Transverse colon (tissue), 4 donors: ENCODE results near the gene PRPH2. TPM values are rescaled to one million over a fixed set of nuclear protein-coding genes. Genes with fewer than 3 reads are reported as not detected.
A peak's percentile ranks its signal among the peaks of the same experiment; 100 is the strongest.

Experiments used
- DNase-seq: peaks from one replicate; pipeline ENCODE4 v3.0.0-alpha.2; 2019
- H3K27ac ChIP-seq, 4 donors: fragments of 200-600 bp; sonication (generic); 2 replicates each; pipeline ENCODE4 v1.5.1; 2016 to 2018; ENCODE audit warnings: inconsistent platforms in 4 of 4
- H3K27me3 ChIP-seq: fragments of 200-600 bp; sonication (generic); 2 replicates; pipeline ENCODE4 v1.5.1; 2017; ENCODE audit warnings: inconsistent platforms
- H3K36me3 ChIP-seq, 4 donors: fragments of 200-600 bp; sonication (generic); 2 replicates each; pipeline ENCODE4 v1.5.1; 2017 to 2019; ENCODE audit warnings: inconsistent platforms in 4 of 4
- H3K4me1 ChIP-seq, 4 donors: fragments of 200-600 bp; sonication (generic); 2 replicates each; pipeline ENCODE4 v1.5.1; 2017 to 2020; ENCODE audit warnings: inconsistent platforms in 4 of 4
- H3K4me3 ChIP-seq, 4 donors: fragments of 200-600 bp; sonication (generic); 1 replicate in 1 of 4; 2 replicates in 3 of 4; pipeline versions ENCODE4 v1.5.1 to v1.6.1; 2017 to 2019; ENCODE audit warnings: inconsistent platforms in 4 of 4
- H3K9me3 ChIP-seq, 2 donors: fragments of 200-600 bp; sonication (generic); 2 replicates each; pipeline ENCODE4 v1.5.1; 2017 to 2019; ENCODE audit warnings: inconsistent platforms in 2 of 2
- EP300 ChIP-seq: sonication (generic); formaldehyde crosslinking; IDR thresholded peaks from one replicate; pipeline ENCODE4 v1.6.1; 2017; ENCODE audit warnings: antibody characterized with exemption, low read depth
- POLR2A ChIP-seq: fragments of 450-650 bp; IDR thresholded peaks from one replicate; pipeline ENCODE4 v1.6.1; 2016; ENCODE audit warnings: antibody characterized with exemption, mild to moderate bottlenecking, moderate library complexity
- POLR2AphosphoS5 ChIP-seq, 3 donors: sonication (generic); formaldehyde crosslinking; IDR thresholded peaks; one replicate each; pipeline ENCODE4 v1.6.1; 2016; ENCODE audit warnings: antibody characterized with exemption in 3 of 3
- WGBS, 2 donors: methylation state at CpG; one replicate each; pipeline ENCODE4 v1.1.5; 2018; ENCODE audit warnings: low coverage in 1 of 2; 5-methylcytosine and 5-hydroxymethylcytosine counted together
- in situ Hi-C, 4 donors: fragments of 200-750 bp; cut with MboI; loops; one replicate each; pipeline versions ENCODE4 v1.15.0 to v1.15.1; 2017; ENCODE audit warnings: low sequenced_read_pairs in 3 of 4, low pct_ligation_motif_present in 1 of 4, low pct_unique_long_range_greater_than_20kb in 1 of 4
- intact Hi-C: fragments of 100-400 bp; cut with DNase I; formaldehyde crosslinking; loops from one replicate; pipeline ENCODE4 v1.15.1; 2023; ENCODE audit warnings: low total_unique reads
- total RNA-seq, 4 donors: library from RNA; depleted of rRNA; stranded (reverse); fragments of >200 nt; gene quantifications; one replicate each; pipeline ENCODE4 v1.1.0, GENCODE V29; 2016
- TF ChIP-seq, protein P1 (sequence below), 5 experiments: fragments of 200-600 bp in 3 of 5; fragments of 450-650 bp in 2 of 5; sonication (generic) in 3 of 5; IDR thresholded peaks; 1 replicate in 2 of 5; 2 replicates in 3 of 5; pipeline ENCODE4 v1.5.1; 2016 to 2017; ENCODE audit warnings: antibody characterized with exemption in 5 of 5, inconsistent platforms in 3 of 5, mild to moderate bottlenecking in 2 of 5, moderate library complexity in 1 of 5

Gene PRPH2
- total RNA-seq, 4 donors from 2014 or later: 0.27 to 1.1 (median 0.32) TPM; not detected in 1

DNA sequence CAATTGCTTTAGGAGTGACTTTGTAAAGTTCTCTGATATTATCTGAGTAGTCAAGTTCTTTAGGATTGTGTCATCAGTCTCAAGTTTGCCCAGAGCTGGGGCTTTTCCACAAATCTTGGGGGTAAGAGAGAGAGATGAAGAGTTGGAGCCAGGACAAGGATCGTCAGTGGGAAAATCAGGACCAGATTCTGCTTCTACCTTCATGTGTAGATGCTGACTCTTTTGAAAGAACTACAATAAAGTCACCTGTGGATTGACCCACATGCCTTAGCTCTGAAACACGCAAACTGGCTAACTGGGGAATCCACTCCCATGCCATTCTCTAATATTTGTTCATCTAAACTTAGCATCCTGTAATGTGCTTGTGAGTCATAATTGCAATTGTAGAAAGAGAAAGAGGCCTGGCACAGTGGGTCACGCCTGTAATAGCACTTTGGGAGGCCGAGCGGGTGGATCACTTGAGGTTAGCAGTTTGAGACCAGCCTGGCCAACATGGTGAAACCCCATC is 43.8 kb upstream of the PRPH2 start:
- WGBS, 2 donors: 84 to 98% methylated on average over 4 to 5 of the region's 5 CpGs
- Histone ChIP-seq H3K36me3 (no peaks in the 10 kb centered on the region), H3K27ac (peak overlapping the region in 1 of 4 donors; percentile 41), H3K27me3 (no peaks in the 10 kb centered on the region), H3K9me3 (no peaks in the 10 kb centered on the region), H3K4me3 (no peak overlapping the region), H3K4me1 (peaks cover 0 to 34% (median 13%) of the 10 kb centered on the region in 4 donors)
- in situ Hi-C loops (no loop called here), intact Hi-C loops (no loop called here)
- TF ChIP-seq, protein P1, sequence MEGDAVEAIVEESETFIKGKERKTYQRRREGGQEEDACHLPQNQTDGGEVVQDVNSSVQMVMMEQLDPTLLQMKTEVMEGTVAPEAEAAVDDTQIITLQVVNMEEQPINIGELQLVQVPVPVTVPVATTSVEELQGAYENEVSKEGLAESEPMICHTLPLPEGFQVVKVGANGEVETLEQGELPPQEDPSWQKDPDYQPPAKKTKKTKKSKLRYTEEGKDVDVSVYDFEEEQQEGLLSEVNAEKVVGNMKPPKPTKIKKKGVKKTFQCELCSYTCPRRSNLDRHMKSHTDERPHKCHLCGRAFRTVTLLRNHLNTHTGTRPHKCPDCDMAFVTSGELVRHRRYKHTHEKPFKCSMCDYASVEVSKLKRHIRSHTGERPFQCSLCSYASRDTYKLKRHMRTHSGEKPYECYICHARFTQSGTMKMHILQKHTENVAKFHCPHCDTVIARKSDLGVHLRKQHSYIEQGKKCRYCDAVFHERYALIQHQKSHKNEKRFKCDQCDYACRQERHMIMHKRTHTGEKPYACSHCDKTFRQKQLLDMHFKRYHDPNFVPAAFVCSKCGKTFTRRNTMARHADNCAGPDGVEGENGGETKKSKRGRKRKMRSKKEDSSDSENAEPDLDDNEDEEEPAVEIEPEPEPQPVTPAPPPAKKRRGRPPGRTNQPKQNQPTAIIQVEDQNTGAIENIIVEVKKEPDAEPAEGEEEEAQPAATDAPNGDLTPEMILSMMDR (IDR thresholded peaks at IDR 0.05): no peak
- no peak for TF ChIP-seq POLR2A
- no peak for DNase-seq

DNA sequence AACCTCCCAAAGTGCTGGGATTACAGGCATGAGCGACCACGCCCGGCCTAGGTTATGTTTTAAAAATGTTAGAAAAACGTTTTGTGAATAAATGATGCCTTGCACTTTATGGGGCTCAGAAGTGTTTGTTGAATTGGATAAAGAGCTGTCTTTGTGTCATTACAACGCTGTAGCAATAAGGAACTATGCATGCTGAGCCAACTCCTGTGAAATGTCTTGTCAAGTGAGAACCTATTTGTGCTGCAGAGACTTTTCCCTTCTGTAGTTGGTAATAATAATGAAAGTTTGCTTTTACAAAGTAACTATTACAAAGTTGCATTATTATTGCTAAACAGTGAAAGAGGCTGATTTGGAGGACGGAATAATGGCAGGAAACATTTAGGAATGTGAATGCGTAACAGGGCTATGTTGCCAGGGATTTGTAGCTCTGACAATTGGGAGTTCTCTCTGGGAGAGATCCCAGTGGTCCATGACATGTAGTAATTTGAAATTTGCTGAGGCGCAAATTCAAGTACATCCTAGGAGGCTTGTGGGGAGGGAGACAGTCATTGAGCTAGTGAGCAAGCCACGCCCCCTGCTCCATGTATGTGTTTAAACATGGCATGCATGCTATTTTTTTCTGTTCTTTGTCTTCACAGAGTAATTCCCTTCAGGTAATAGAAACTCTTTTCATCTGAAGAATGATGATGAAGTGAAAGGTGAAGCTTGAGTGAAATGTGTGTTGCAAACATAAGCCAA is 42.7 kb upstream of the PRPH2 start:
- 51 to 71% methylated on average over 8 to 9 of the region's 9 CpGs for WGBS, 2 donors
- Histone ChIP-seq H3K9me3 (no peaks in the 10 kb centered on the region), H3K27ac (peak overlapping the region; percentile 17 to 41 (median 26)), H3K4me1 (peaks cover 0 to 34% (median 13%) of the 10 kb centered on the region in 4 donors), H3K27me3 (no peaks in the 10 kb centered on the region), H3K36me3 (no peaks in the 10 kb centered on the region), H3K4me3 (no peak overlapping the region)
- DNase-seq: peak; percentile 26
- in situ Hi-C loops: no loop called here
- TF ChIP-seq EP300: no peak
- intact Hi-C loops: no loop called here

DNA sequence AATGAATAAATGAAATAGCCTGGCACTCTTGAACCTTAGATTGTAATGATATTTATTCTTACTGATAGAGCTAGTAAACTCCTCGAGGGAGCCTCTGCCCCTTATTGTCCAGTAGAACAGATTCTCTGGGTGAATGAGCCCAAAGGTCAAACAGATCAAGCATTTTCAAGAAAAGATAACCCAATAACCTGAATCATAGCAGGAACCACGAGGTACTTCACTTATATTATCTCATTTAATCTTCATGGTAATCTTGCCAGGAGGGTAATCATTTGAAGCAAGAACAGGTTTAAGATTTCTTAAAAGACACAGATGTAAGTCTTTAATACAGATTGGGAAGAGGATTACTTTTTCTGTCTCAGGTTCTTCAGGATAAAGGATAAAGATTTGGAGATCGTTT is 40.6 kb upstream of the PRPH2 start:
- in situ Hi-C loops (no loop called here), intact Hi-C loops (no loop called here)
- H3K4me3 ChIP-seq: no peak overlapping the region
- no peak for TF ChIP-seq POLR2A
- TF ChIP-seq POLR2AphosphoS5 (IDR thresholded peaks at IDR 0.05): no peak
- TF ChIP-seq, protein P1 (IDR thresholded peaks at IDR 0.05): no peak
- no peak for TF ChIP-seq EP300
- H3K4me1 ChIP-seq: peaks cover 0 to 34% (median 13%) of the 10 kb centered on the region in 4 donors
- H3K27me3 ChIP-seq: no peaks in the 10 kb centered on the region
- H3K9me3 ChIP-seq: no peaks in the 10 kb centered on the region
- H3K27ac ChIP-seq: peak overlapping the region; percentile 36 to 78 (median 44)
- 54 to 57% methylated on average over 3 of the region's 3 CpGs for WGBS, 2 donors
- no peak for DNase-seq
- no peaks in the 10 kb centered on the region for H3K36me3 ChIP-seq

DNA sequence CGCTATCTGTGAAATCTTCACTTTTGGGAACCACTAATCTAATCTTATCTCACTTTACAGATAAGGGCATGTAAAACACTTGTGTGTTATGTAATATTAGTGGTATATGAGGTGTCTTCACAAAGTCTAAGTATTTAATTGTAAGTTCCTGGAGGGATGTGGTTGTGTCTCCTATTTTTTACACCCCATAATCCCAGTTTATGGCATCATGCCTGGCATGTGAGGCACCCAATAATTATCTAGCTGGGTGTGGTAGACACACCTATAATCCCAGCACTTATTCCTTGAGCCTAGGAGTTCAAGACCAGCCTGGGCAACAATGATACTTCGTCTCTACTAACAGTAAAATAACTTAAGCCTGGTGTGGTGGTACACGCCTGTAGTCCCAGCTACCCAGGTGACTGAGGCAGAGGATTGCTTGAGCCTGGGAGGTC is 40.0 kb upstream of the PRPH2 start:
- Histone ChIP-seq H3K9me3 (no peaks in the 10 kb centered on the region), H3K27ac (peak overlapping the region; percentile 36 to 78 (median 46)), H3K4me1 (peaks cover 0 to 34% (median 13%) of the 10 kb centered on the region in 4 donors), H3K27me3 (no peaks in the 10 kb centered on the region), H3K36me3 (no peaks in the 10 kb centered on the region), H3K4me3 (no peak overlapping the region)
- DNase-seq: peak; percentile 51
- 31 to 71% methylated on average over 1 to 3 of the region's 3 CpGs for WGBS, 2 donors
- in situ Hi-C loops: no loop called here
- intact Hi-C loops: no loop called here
- TF ChIP-seq EP300 (no peak), POLR2AphosphoS5 (IDR thresholded peaks at IDR 0.05) (peak in 1 of 3 donors; percentile 36)

DNA sequence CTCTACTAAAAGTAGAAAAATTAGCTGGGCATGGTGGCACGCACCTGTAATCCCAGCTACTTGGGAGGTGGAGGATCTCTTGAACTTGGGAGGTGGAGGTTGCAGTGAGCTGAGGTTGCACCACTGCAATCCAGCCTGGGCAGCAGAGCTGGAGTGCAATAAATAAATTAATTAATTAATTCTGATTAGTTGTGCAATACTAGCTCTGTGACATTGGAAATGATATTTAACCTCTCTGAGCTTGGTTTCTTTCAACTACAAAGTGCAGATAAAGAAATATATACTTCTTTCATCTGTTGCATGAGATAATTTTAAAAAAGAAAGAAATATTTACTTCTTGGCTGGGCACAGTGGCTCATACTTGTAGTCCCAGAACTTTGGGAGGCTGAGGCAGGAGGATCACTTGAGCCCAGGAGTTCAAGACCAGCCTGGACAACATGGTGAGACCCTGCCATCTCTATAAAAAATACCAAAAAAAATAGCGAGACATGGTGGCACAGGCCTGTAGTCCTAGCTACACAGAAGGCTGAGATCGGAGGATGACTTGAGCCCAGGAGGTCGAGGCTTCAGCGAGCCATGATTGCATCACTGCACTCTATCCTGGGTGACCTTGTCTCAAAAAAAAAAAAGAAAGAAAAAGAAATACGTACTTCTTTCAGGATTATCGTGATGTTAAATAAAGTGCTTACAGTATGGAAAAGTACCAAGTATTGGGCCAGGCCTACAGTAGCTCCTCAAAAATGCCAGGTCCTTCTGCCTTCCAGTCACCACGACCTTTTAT is 39.1 kb upstream of the PRPH2 start:
- Histone ChIP-seq H3K4me3 (no peak overlapping the region), H3K27me3 (no peaks in the 10 kb centered on the region), H3K4me1 (peaks cover 0 to 34% (median 13%) of the 10 kb centered on the region in 4 donors), H3K27ac (peak overlapping the region in 3 of 4 donors; percentile 46 to 78 (median 47)), H3K9me3 (no peaks in the 10 kb centered on the region), H3K36me3 (no peaks in the 10 kb centered on the region)
- in situ Hi-C loops: no loop called here
- TF ChIP-seq, protein P1 (IDR thresholded peaks at IDR 0.05): no peak
- no peak for TF ChIP-seq POLR2AphosphoS5 (IDR thresholded peaks at IDR 0.05)
- TF ChIP-seq POLR2A: no peak
- no peak for TF ChIP-seq EP300
- 88 to 90% methylated on average over 4 to 8 of the region's 8 CpGs for WGBS, 2 donors
- DNase-seq: no peak
- intact Hi-C loops: no loop called here
